Ishikawa (cell line): ENCODE results near the gene KDM4B.

ENCODE experiments used
- CEBPB ChIP-seq: IDR thresholded peaks from 2 replicates; pipeline ENCODE4 v1.6.1; 2012
- CREB1 ChIP-seq: IDR thresholded peaks from 2 replicates; pipeline ENCODE4 v1.6.1; 2012; ENCODE audit warnings: low read depth
- EGR1 ChIP-seq: IDR thresholded peaks from 2 replicates; pipeline ENCODE4 v1.6.1; 2012
- EP300 ChIP-seq: IDR thresholded peaks from 2 replicates; pipeline ENCODE4 v1.6.1; 2012; ENCODE audit warnings: borderline replicate concordance
- FOXM1 ChIP-seq: IDR thresholded peaks from 2 replicates; pipeline ENCODE4 v1.6.1; 2012; ENCODE audit warnings: low read depth, borderline replicate concordance
- NFIC ChIP-seq: IDR thresholded peaks from 2 replicates; pipeline ENCODE4 v1.6.1; 2012
- RAD21 ChIP-seq: IDR thresholded peaks from 2 replicates; pipeline ENCODE4 v1.6.1; 2012; ENCODE audit warnings: low read depth
- TAF1 ChIP-seq: IDR thresholded peaks from 2 replicates; pipeline ENCODE4 v1.6.1; 2012; ENCODE audit warnings: low read depth, mild to moderate bottlenecking
- TCF12 ChIP-seq: IDR thresholded peaks from 2 replicates; pipeline ENCODE4 v1.6.1; 2012; ENCODE audit warnings: low read depth
- TEAD4 ChIP-seq: IDR thresholded peaks from 2 replicates; pipeline ENCODE4 v1.6.1; 2012
- YY1 ChIP-seq: IDR thresholded peaks from 2 replicates; pipeline ENCODE4 v1.6.1; 2012; ENCODE audit warnings: low read depth
- ZBTB7A ChIP-seq: IDR thresholded peaks from 2 replicates; pipeline ENCODE4 v1.6.1; 2012; ENCODE audit warnings: low read depth
- TF ChIP-seq, protein P1 (sequence below): IDR thresholded peaks from 2 replicates; pipeline ENCODE4 v1.6.1; 2012
- TF ChIP-seq, protein P2 (sequence below): IDR thresholded peaks from 2 replicates; pipeline ENCODE4 v1.6.1; 2012
- TF ChIP-seq, protein P3 (sequence below): IDR thresholded peaks from 2 replicates; pipeline ENCODE4 v1.6.1; 2012; ENCODE audit warnings: low read depth, mild to moderate bottlenecking

Gene KDM4B

DNA sequence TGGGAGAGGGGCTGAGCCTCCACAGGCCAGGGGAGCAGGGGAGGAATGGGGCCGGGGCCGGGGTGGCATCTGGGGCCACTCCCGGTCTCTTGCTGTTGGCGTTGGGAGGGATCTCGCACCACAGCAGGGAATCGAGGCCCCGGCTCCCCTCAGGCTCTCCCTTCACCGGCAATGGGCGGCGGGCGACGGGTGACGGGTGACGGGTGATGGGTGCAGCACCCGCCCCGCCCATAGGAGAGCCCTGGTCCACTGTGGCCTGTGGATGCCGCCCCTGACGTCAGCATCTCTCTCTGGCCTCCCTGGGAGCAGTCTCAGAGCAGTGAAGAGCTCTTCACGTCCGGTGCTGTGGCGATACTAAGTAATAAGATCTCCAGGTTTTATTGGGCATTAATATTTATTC lies 133.6 kb downstream of the KDM4B start:
- TF ChIP-seq EGR1 (no peak), RAD21 (no peak), TCF12 (no peak), TEAD4 (no peak), NFIC (no peak)
- TF ChIP-seq, protein P1, sequence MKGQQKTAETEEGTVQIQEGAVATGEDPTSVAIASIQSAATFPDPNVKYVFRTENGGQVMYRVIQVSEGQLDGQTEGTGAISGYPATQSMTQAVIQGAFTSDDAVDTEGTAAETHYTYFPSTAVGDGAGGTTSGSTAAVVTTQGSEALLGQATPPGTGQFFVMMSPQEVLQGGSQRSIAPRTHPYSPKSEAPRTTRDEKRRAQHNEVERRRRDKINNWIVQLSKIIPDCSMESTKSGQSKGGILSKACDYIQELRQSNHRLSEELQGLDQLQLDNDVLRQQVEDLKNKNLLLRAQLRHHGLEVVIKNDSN = no peak

DNA sequence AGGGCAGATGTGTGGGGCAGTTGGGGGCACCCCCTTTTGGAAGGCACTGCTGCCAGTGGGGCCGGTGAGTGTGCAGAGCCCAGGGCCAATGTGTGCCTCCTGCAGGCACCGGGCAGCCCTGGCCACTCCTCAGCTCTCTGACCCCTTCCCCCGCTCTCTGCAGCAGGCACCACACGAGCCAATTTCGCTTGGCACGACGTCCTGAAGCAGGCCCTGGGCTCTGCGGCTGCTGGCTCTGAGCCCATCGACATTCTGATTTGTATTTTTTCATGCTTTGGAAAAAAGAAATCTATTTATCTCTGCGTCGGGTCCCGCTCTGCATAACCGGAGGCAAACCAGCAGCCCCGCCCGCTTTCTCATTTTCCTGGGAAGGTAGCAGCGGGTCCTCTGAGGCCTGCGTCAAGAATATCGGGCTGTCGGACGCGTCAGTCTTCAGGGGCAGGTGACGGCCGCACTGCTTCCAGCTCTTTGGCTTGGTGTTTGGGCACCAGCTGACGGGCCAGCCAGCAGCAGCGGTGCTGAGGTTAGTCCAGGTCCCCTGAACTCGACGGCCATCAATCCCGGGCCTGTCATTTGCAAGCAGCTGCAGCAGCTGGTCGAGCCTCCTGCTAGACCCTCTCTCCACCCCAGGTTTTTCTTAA lies 134.3 kb downstream of the KDM4B start:
- no peak for TF ChIP-seq YY1
- no peak for TF ChIP-seq ZBTB7A
- TF ChIP-seq RAD21 = no peak
- no peak for TF ChIP-seq FOXM1
- no peak for TF ChIP-seq CEBPB
- no peak for TF ChIP-seq TAF1
- no peak for TF ChIP-seq TEAD4
- no peak for TF ChIP-seq EP300
- no peak for TF ChIP-seq NFIC
- TF ChIP-seq EGR1 = no peak
- TF ChIP-seq, protein P2, sequence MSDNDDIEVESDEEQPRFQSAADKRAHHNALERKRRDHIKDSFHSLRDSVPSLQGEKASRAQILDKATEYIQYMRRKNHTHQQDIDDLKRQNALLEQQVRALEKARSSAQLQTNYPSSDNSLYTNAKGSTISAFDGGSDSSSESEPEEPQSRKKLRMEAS = no peak
- TF ChIP-seq, protein P3, sequence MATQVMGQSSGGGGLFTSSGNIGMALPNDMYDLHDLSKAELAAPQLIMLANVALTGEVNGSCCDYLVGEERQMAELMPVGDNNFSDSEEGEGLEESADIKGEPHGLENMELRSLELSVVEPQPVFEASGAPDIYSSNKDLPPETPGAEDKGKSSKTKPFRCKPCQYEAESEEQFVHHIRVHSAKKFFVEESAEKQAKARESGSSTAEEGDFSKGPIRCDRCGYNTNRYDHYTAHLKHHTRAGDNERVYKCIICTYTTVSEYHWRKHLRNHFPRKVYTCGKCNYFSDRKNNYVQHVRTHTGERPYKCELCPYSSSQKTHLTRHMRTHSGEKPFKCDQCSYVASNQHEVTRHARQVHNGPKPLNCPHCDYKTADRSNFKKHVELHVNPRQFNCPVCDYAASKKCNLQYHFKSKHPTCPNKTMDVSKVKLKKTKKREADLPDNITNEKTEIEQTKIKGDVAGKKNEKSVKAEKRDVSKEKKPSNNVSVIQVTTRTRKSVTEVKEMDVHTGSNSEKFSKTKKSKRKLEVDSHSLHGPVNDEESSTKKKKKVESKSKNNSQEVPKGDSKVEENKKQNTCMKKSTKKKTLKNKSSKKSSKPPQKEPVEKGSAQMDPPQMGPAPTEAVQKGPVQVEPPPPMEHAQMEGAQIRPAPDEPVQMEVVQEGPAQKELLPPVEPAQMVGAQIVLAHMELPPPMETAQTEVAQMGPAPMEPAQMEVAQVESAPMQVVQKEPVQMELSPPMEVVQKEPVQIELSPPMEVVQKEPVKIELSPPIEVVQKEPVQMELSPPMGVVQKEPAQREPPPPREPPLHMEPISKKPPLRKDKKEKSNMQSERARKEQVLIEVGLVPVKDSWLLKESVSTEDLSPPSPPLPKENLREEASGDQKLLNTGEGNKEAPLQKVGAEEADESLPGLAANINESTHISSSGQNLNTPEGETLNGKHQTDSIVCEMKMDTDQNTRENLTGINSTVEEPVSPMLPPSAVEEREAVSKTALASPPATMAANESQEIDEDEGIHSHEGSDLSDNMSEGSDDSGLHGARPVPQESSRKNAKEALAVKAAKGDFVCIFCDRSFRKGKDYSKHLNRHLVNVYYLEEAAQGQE = no peak
- no peak for TF ChIP-seq CREB1
- TF ChIP-seq, protein P1 = no peak

DNA sequence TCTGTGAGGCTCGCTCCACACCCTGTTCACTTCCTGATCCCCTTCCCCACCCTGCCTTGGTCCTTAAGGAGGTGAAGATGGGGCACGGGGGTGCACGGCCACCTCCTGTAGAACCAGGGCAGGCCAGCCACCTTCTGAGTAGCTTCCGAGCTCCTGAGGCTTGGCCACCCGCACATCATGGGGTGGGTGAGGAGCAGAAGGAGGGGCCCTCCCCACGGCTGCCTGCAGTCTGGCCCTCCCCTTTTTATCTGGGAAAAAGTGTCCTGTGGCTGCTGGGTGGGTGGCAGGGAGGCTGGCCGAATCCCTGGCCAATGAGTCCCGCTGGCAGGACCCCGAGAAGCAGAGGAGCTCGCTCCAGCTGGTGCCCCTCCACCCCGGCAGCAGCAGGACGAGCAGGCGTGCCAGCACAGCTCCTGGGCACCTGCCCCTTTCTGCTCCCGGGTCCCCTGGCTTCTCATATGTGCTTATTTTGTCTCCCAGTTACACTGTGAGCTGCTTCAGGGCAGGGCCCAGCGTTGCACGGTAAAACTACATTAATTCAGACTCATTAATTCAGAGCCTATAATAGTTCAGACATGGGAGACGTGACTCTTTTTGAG lies 135.0 kb downstream of the KDM4B start:
- TF ChIP-seq EP300 (no peak), TAF1 (no peak), EGR1 (no peak), FOXM1 (no peak), TEAD4 (no peak), CREB1 (no peak)
- TF ChIP-seq, protein P2 = no peak

DNA sequence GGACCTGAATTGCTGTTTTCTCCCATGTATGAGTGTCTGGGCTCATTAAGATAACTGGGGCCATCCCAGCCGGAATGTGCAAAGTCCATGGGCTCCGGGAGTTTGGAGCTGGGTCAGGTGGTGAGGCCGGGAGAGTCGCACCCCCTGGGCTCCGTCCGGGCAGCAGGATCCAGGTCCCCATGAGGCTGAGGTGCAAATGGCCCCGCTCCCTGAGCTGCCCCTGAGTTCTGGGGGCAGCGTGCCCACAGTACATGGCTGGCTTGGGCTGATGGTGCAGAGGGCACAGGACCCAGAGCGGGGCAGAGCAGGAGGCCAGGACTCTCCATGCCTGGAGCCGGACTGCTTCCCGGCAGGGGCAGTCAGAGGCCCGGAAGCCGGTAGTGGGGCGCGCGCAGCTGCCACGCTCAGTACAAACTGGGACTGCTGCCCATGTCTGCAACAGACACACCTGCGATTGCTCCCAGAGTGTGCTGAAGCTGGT lies 136.0 kb downstream of the KDM4B start:
- no peak for TF ChIP-seq CEBPB
- TF ChIP-seq TEAD4 = no peak
- no peak for TF ChIP-seq YY1
- TF ChIP-seq TCF12 = no peak
- TF ChIP-seq, protein P3 = no peak
- TF ChIP-seq CREB1 = no peak
- TF ChIP-seq, protein P2 = no peak

DNA sequence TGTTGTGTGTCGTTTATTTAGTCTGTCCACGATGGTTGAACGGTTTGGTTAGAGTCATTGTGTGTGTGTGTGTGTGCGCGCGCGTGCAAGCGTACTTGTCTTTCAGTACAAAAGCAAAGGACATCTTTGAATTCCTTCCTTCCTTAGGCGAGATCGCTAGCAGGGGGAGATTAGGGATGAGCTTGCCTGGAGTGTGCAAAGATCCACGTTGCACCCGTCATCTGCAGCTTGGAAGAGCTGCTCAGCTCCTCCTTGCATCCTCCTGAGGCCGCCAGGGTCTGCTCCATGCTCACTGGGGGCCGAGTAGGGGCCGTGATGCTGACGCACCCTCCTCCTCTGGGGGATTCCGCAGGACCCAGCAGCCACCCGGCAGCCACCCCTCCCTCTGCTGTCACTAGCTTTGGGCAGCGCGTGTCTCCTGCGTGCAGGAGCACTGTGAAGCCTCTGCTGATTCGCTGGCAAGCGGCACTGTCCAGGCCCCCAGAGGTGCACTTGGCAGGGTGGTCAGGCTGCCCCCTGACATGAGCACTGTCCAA lies 137.3 kb downstream of the KDM4B start:
- TF ChIP-seq CEBPB (no peak), TEAD4 (no peak), TAF1 (no peak), RAD21 (no peak), TCF12 (no peak), EGR1 (no peak), EP300 (no peak), CREB1 (no peak), FOXM1 (no peak), YY1 (no peak), ZBTB7A (no peak), NFIC (no peak)
- TF ChIP-seq, protein P1 = no peak
- TF ChIP-seq, protein P3 = no peak
- TF ChIP-seq, protein P2 = no peak
